Kidney (tissue), 14 donors: ENCODE measurements around the gene KIAA1755. TPM values are rescaled to one million over a fixed set of nuclear protein-coding genes. Genes with fewer than 3 reads are reported as not detected.
"Not testable (repeated sequence)": the region's sequence is repeated elsewhere in the genome, so short reads cannot be mapped to it uniquely, and the experiment has no call there.

Experiments used
- DNase-seq, 5 donors: peaks; one replicate each; pipeline ENCODE4 v3.0.0-alpha.2; 2013 to 2020
- FAIRE-seq: peaks from 2 replicates; lab custom pipeline; 2012; peaks lifted over from hg19 to GRCh38; lab: Jason Lieb, UNC
- H3K27ac ChIP-seq, 2 donors: one replicate each; pipeline ENCODE4 v1.7.0; 2013; ENCODE audit warnings: low read depth in 2 of 2, low read length in 2 of 2, inconsistent platforms in 1 of 2
- H3K27me3 ChIP-seq: one replicate; pipeline ENCODE4 v1.7.1; 2013; ENCODE audit warnings: low read length, inconsistent platforms; ENCODE audit not compliant: control insufficient read depth, insufficient read depth
- H3K36me3 ChIP-seq, 3 donors: one replicate each; pipeline versions ENCODE4 v1.7.0 to v1.7.1; 2013; ENCODE audit warnings: low read length in 3 of 3, control low read depth in 1 of 3, inconsistent platforms in 1 of 3; ENCODE audit not compliant: insufficient read depth in 3 of 3, control insufficient read depth in 2 of 3
- H3K4me1 ChIP-seq, 3 donors: one replicate each; pipeline versions ENCODE4 v1.7.0 to v1.7.1; 2013; ENCODE audit warnings: low read length in 3 of 3, inconsistent platforms in 1 of 3, low read depth in 1 of 3; ENCODE audit not compliant: control insufficient read depth in 2 of 3, insufficient read depth in 2 of 3
- H3K4me3 ChIP-seq, 3 donors: one replicate each; pipeline versions ENCODE4 v1.7.0 to v1.8.1; 2013; ENCODE audit warnings: low read length in 3 of 3, control low read depth in 1 of 3, inconsistent platforms in 1 of 3
- H3K9ac ChIP-seq, 3 donors: one replicate each; pipeline versions ENCODE4 v1.7.0 to v1.7.1; 2013; ENCODE audit warnings: low read length in 3 of 3, control low read depth in 1 of 3, inconsistent platforms in 1 of 3
- H3K9me3 ChIP-seq, 3 donors: one replicate each; pipeline versions ENCODE4 v1.7.0 to v1.7.1; 2013; ENCODE audit warnings: low read length in 3 of 3, control low read depth in 1 of 3, inconsistent platforms in 1 of 3; ENCODE audit not compliant: control insufficient read depth in 2 of 3, insufficient read depth in 1 of 3
- intact Hi-C: fragments of 100-400 bp; cut with DNase I; formaldehyde crosslinking; loops from one replicate; pipeline ENCODE4 v1.11.1; 2022
- polyA plus RNA-seq: library from polyadenylated mRNA; stranded (reverse); fragments of 350-450 nt; fragmentation: Illumina TruSeq; extraction: RNeasy Lipid Tissue Mini Kit (QIAGEN cat#74804); gene quantifications from one replicate; pipeline ENCODE4 v1.2.3, GENCODE V29; 2014; ENCODE audit warnings: low read depth, low replicate concordance; ENCODE audit not compliant: insufficient read depth
- total RNA-seq: library from RNA; stranded (reverse); fragmentation: NEBNext Ultra II Directional; extraction: Animal tissue kit (Norgen Biotek cat#: 25700); gene quantifications from one replicate; pipeline ENCODE4 v1.2.1, GENCODE V29; 2021
- TF ChIP-seq, protein P1 (sequence below): IDR thresholded peaks from 3 replicates; pipeline ENCODE4 v1.5.1; 2012; ENCODE audit warnings: mild to moderate bottlenecking, moderate library complexity, borderline replicate concordance; ENCODE audit not compliant: insufficient read depth; ENCODE audit errors: extremely low read depth
- donor health status: control.
- donor health status: control.
- donor health status: control.
- donor health status: control.
- donor health status: control.
- donor health status: DM: yes; HTN: yes; CAD: no.
- donor health status: Normal renal cell carcinoma (clear cell type).

The KIAA1755 gene
- total and polyA plus RNA-seq, 2 donors from 2014 or later = 1.5 to 5.1 TPM

GRCh38 chr20:38249536-38250310, 10.8 kb downstream of the KIAA1755 start:
- H3K27ac ChIP-seq = no peak overlapping the region
- H3K36me3 ChIP-seq = no peaks in the 10 kb centered on the region
- FAIRE-seq (no peak), DNase-seq (no peak)
- no peak overlapping the region for H3K9ac ChIP-seq
- H3K4me1 ChIP-seq = peaks cover 0 to 18% (median 10%) of the 10 kb centered on the region in 3 donors
- no peaks in the 10 kb centered on the region for H3K9me3 ChIP-seq
- no peak overlapping the region for H3K4me3 ChIP-seq
- TF ChIP-seq, protein P1, sequence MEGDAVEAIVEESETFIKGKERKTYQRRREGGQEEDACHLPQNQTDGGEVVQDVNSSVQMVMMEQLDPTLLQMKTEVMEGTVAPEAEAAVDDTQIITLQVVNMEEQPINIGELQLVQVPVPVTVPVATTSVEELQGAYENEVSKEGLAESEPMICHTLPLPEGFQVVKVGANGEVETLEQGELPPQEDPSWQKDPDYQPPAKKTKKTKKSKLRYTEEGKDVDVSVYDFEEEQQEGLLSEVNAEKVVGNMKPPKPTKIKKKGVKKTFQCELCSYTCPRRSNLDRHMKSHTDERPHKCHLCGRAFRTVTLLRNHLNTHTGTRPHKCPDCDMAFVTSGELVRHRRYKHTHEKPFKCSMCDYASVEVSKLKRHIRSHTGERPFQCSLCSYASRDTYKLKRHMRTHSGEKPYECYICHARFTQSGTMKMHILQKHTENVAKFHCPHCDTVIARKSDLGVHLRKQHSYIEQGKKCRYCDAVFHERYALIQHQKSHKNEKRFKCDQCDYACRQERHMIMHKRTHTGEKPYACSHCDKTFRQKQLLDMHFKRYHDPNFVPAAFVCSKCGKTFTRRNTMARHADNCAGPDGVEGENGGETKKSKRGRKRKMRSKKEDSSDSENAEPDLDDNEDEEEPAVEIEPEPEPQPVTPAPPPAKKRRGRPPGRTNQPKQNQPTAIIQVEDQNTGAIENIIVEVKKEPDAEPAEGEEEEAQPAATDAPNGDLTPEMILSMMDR = no peak
- intact Hi-C loops = no loop called here
- H3K27me3 ChIP-seq = no peaks in the 10 kb centered on the region

DNA sequence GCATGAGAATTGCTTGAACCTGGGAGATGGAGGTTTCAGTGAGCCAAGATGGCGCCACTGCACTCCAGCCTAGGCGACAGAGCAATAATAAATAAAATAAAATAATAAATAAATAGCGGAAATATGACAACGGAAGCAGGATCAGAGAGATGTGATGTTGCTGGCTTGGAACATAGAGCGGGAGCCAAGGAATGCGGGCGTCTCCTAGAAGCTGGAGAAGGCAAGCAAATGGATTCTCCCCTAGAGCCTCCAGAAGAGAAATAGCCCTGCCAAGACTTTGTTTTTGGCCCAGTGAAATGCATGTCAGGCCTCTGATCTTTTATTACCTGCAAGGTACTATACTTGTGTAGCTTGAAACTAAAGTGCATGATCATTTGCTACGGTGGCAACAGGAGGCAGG, 12.4 kb downstream of the KIAA1755 start:
- FAIRE-seq (no peak), DNase-seq (no peak)
- intact Hi-C loops = no loop called here
- TF ChIP-seq, protein P1 = no peak
- Histone ChIP-seq H3K36me3 (no peaks in the 10 kb centered on the region), H3K27ac (no peak overlapping the region), H3K27me3 (no peaks in the 10 kb centered on the region), H3K9me3 (peaks cover 0 to 3% (median 0%) of the 10 kb centered on the region in 3 donors), H3K9ac (no peak overlapping the region), H3K4me1 (peaks cover 0 to 18% (median 10%) of the 10 kb centered on the region in 3 donors), H3K4me3 (no peak overlapping the region)

DNA sequence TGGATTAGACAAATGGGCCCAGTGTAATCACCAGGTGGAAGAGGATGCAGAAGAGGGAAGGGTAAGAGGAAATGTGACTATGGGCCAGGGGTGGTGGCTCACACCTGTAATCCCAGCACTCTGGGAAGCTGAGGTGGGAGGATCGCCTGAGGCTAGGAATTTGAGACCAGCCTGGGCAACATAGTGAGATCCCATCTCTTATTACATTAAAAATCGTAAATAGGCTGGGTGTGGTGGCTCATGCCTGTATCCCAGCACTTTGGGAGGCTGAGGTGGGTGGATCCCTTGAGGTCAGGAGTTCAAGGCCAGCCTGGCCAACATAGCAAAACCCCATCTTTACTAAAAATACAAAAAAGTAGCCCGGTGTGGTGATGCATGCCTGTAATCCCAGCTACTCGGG, 12.8 kb downstream of the KIAA1755 start:
- H3K27me3 ChIP-seq, H3K4me3 ChIP-seq, H3K36me3 ChIP-seq, H3K27ac ChIP-seq, H3K9me3 ChIP-seq, DNase-seq, H3K9ac ChIP-seq, intact Hi-C loops, FAIRE-seq: not testable (repeated sequence)
- peaks cover 0 to 18% (median 10%) of the 10 kb centered on the region in 3 donors for H3K4me1 ChIP-seq

GRCh38 chr20:38247166-38247509, 13.4 kb downstream of the KIAA1755 start:
- H3K27me3 ChIP-seq = no peaks in the 10 kb centered on the region
- H3K9me3 ChIP-seq = peaks cover 0 to 12% (median 0%) of the 10 kb centered on the region in 3 donors
- H3K36me3 ChIP-seq = no peaks in the 10 kb centered on the region
- FAIRE-seq (no peak), DNase-seq (no peak)
- H3K9ac ChIP-seq = no peak overlapping the region
- no peak overlapping the region for H3K4me3 ChIP-seq
- H3K4me1 ChIP-seq = peaks cover 0 to 18% (median 10%) of the 10 kb centered on the region in 3 donors
- intact Hi-C loops = no loop called here
- TF ChIP-seq, protein P1 = no peak
- peak overlapping the region; percentile 51 to 63 for H3K27ac ChIP-seq
